ENCODE results near the gene CHCHD3.

The CHCHD3 gene

GRCh38 chr7:133077394-133077793 lies 4.5 kb downstream of the CHCHD3 start:
- no peak for DNase-seq

DNA sequence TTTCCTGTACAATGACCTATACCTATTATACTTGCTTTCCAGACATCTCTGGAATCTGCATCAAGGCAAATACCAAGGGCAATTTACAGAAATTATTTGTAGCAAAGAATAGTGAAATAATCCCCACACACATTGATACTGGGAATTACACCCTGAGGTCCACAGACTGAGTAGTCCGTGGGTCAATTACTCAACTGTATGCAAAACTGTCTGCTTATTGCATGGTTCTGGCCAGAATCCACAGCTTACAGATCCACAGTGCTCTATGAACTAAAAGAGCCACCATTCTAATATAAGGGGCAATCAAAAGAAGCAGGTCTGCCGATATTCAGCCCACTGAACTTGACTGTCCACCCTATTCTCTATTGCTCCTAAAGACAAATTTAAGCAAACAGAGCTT lies 5.7 kb downstream of the CHCHD3 start:
- DNase-seq = no peak

- DNase-seq = no peak
Observed at GRCh38 chr7:133071506-133071905, 10.4 kb downstream of the CHCHD3 start.

- DNase-seq = no peak
Observed at GRCh38 chr7:133070562-133070961, 11.3 kb downstream of the CHCHD3 start.

DNA sequence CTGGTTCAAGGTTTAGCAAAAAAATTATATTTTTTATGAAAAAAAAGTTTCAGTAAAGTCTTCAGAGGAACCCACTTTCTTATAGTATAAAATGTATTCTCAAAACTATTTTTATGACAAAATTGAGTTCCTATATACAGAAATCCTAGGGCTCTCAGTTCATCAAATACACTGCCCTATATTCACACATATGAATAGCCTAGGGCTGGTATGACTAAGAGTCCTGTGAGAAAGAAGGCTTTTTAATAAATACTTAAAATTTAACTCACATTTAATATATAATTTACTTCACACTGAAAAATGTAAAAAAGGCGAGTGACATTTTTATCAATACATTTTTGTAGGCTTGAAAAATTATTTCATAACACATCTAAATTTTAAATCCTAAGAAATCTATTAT lies 16.6 kb downstream of the CHCHD3 start:
- no peak for DNase-seq

DNA sequence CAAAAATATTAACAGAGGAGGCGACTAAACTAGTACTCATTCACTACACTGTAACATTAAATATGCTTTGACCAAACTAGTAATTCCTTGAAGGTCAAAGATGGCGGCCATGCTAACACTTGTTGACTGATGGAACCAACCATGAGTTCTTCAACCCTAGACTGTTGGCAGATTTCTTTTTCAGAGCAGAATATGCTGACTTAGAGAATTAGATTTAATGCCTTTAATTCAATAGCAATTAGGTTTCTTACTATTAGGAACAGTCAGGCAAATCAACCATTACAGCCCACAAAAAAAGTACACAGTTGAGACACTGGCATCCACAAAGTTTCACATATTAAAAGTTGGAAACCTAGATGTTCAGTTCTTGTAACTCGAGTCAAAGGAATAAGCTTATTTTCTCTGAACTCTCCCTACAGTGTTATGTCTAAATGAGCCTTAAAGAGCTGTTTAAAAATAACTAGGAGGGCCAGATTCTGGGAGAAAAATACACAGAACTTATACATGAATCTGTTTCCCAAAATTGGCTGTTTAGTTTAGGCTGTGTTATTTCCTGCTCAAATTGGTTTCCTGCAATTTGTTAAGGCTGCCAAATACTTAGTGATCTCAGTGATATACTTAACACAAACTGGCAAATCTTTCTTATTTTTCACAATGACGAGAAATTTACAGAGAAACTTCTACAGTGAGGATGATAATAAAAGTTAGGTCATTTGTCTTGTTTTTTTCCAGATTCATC lies 17.6 kb downstream of the CHCHD3 start:
- DNase-seq = no peak

DNA sequence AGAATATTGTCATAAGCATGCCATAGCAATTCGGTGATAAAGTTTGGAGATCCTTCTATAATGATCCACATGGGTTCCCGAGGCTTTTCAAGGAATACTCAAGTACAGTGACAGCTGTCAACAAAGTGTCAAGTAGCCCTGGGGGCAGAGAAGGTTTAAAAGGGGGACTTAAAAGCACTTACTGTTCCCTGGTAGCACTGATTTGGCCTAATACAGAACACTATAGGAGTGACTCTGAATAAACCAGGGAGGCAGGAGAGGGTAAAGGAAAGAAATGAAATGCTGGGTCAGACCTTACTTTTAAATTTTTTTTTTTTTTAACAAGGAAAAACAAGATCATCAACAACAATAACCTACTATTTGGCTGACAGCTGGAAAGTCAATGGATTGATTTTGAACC lies 20.1 kb downstream of the CHCHD3 start:
- DNase-seq = no peak

DNA sequence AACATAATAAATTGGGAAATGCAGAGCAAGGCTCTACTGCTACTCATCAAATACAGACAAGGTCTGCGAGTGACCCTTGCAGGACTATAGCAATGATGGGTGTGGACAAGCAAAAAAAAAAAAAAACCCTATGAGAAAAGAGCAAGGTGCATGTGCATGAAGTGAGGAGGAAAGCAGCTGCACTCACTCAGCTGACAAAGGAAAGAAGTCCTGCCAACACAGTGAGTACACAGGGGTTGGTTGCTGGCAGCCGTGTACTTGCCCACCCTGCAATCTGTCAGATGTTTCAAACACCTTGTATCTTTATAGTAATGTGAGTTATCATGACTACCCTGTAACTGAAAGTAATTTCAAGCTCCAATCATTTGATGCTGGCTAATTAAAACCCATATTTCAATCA lies 20.5 kb downstream of the CHCHD3 start:
- DNase-seq = no peak

- no peak for DNase-seq
Observed at GRCh38 chr7:133060004-133060403, 21.9 kb downstream of the CHCHD3 start.

DNA sequence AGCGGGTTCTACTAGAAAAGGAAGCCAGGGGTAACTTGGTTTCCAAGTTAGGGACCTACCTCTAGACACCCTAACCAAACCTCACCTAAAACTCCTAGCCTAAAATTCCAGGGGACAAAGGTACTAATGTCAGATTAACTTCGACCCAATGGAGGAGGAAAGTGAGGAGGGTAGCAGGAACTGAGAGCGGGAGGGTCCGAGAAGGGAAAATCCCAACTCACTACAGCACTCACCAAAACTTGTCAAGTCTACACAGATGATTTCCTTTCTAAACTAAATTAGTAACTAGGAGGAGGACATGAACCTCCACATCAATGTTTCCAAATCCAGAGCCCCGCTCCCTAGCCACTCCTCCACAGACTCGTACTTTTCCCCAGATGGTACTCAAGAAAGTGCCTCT lies 22.6 kb downstream of the CHCHD3 start:
- DNase-seq = no peak

DNA sequence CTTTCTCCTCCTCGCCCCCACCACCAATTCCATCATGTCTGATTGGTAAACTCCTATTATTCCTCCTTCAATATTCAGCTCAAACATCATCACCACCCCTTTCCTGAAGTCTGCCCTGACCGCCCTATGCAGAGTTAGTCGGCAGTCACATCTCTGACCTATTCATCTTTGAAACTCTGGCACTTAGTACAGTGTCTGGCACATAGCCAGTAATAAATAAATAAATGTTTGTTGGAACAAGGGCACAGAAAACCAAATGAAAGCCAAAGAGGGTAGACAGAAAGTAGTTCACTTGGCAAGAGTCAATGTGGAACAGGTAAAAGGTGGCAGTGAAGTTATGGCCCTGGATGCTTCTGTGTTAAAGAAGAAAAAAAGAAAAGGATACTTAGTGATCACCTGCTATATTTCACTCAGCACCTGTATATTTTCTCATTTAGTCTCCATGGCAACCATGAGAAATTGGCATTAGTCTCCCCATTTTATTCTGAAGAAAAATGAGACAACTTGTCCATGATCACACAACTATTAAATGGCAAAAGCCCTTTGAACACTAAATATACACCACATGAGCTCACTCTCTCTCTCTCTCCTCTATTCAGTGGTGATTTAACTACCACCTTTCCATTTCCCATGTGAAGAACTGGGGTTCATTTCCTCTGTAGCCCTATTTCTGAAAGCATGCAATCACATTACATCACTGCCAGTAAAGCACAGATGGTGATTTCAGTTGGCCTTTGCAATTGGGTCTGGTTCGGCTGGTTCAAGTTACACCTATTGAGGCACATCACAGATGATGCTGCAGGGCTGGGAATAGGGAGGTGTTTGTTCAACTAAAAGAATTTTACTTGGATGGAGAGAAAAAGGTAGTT lies 25.3 kb downstream of the CHCHD3 start:
- no peak for DNase-seq

GRCh38 chr7:133054162-133054840 lies 27.6 kb downstream of the CHCHD3 start:
- no peak for DNase-seq

DNA sequence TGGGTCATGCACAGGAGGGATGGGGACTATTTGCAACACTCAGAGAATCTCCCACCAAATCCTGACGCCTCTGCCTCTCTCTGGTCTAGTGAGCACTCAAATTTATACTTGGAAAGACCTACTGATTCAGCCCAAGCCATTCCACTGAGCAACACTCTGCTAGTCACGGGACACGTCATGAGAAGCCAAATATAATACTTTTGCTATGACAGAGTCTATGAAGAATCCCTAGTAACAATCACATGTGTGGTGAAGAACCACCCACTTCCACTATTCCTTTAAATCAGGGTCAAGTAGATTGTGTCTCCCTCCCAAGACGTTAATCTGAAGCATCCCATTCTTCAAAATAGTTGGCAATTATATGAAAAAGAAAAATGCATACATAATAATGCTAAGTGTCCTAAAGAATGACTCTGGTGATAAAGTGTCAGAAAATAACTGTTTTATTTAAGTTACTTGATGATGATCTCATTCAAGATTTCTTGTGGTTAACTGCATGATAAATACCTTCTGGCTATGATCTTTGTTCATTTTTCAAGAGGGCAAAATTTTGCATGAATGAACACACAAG lies 28.5 kb downstream of the CHCHD3 start:
- DNase-seq = no peak

GRCh38 chr7:133052826-133053225 lies 29.1 kb downstream of the CHCHD3 start:
- DNase-seq = no peak

DNA sequence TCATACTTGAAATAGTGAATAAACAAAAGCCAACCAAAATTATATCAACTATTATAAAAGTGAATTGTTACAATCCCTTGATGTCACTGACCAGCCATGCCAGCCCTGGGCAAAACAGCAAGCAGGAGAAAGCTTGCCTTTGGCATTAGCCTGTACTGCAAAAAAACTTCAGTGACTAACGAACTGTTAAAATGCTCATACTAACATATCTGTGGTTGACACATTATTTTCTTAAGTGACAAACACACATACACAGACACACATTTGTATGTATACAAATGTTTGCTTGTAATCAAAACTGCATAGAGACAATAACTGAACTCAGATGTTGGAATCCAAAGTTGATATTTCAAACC lies 29.5 kb downstream of the CHCHD3 start:
- no peak for DNase-seq

GRCh38 chr7:133051719-133052400 lies 30.0 kb downstream of the CHCHD3 start:
- DNase-seq = no peak

GRCh38 chr7:133051066-133051465 lies 30.8 kb downstream of the CHCHD3 start:
- no peak for DNase-seq

- DNase-seq = no peak
Observed at GRCh38 chr7:133050200-133050995, 31.5 kb downstream of the CHCHD3 start.

GRCh38 chr7:133048589-133048988 lies 33.3 kb downstream of the CHCHD3 start:
- DNase-seq = no peak

GRCh38 chr7:133047321-133047720 lies 34.6 kb downstream of the CHCHD3 start:
- no peak for DNase-seq

- DNase-seq = no peak
Observed at GRCh38 chr7:133044722-133045473, 37.0 kb downstream of the CHCHD3 start.

All from stimulated activated CD4-positive, alpha-beta T cell treated with anti-CD3 and anti-CD28 coated beads, Interleukin-15, amount 100 ng/mL, for 24 hours (primary cell).